GM19025 (cell line): ENCODE data around the gene SSBP4.

Experiments used
- ATAC-seq: cut with Tn5 transposase; IDR thresholded peaks from one replicate; pipeline ENCODE4 v1.9.1; 2021; ENCODE audit warnings: mild to moderate bottlenecking, low read depth, moderate library complexity; ENCODE audit not compliant: unreplicated experiment

The SSBP4 gene

DNA sequence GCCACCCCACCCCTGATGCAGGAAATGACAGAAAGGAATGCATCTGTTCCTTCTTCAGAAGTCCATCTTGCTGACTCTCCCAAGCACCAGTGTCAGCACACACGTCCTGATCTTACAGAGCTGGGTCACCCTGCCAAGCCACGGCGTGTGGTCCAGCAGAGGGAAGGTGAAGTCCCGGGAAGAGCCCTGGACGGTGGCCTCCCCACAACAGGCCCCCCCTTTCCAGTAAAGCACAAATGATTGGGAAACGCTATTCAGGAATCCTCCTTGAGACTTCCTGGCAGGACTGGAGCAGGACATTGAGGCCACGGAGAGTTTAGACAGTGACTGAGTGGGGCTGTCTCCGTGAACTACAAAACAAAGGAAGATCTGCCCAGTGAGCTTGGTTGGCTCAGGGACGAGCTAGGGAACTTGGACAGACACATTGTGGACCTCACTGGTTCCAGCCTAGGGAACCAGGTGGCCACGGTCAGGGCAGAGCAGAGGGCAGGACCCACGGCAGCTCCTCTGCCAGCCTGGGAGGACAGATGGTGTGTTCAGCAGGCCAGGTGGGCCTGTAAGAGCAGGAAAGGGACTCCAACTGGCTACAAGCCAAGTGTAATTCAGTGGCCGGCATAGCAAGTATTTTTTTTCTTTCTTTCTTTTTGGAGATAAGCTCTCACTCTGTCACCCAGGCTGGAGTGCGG is 61.0 kb downstream of the SSBP4 start:
- no peak for ATAC-seq

DNA sequence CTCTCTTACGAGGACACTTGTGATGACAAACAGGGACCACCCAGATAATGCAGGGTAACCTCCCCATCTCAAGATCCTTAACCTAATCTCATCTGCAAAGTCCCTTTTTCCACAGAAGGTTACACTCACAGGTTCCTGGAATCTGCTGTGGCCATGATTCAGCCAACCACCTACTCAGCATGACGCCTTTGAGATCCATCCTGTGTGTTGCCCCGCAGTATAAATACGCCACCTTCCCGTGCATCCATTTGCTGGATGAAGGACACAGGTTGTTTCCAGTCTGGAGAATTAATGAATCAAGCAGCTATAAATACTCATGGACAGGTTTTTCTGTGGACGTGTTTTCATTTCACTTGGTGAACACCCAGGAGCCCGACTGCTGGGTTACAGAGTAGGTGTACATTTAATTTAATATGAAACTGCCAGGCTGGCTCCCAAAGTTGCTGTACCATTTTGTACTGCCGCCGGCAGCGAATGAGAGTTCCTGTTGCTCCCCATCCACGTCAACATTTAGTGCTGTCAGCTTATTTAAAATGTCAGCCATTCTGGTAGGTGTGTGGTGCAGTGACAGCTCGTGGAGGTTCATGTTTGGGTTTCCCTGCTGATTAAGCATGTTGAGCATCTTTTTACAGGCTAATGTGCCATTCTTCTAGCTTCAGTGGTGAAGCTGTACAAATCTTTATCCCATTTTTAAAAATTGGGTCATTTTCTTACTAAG is 62.5 kb downstream of the SSBP4 start:
- ATAC-seq: no peak

DNA sequence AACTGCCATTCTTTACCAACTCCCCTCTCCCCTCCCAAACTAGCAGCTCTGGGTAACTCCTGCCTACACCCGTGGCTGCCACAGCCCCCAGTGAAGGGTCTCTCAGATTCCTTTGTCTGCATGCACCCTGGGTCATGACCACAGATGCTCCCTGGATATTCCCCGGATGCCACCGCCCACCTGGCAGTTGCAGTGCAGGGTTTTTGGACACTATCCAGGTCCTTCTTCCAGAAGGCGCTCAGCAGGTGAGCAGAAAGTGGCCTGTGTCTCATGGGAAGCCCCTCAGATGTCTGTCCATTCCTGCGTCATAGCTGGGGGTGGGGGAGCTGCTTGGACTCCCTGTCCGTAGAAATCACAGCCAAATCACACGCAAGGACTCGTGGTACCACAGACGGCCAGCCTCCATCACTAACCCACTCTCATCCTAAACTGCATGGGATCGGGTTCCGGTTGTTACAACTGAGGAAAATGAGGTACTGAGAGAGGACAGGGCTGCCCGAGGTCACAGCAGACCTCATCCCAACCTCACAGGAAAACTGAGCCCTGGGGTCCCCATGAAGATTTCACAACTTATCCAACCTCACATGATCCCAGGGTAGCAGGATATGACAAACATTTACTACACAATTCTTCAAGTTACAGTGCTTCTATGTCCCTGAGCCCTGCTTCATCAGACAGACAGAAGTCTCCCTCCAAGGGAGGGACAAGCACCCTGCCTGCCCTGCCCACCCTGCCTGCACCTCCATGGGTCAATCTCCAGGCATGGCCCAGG is 64.1 kb downstream of the SSBP4 start:
- no peak for ATAC-seq
